Measurements from ENCODE around the gene PDGFRA.
"Not testable (repeated sequence)": the region's sequence is repeated elsewhere in the genome, so short reads cannot be mapped to it uniquely, and the experiment has no call there.

The PDGFRA gene

DNA sequence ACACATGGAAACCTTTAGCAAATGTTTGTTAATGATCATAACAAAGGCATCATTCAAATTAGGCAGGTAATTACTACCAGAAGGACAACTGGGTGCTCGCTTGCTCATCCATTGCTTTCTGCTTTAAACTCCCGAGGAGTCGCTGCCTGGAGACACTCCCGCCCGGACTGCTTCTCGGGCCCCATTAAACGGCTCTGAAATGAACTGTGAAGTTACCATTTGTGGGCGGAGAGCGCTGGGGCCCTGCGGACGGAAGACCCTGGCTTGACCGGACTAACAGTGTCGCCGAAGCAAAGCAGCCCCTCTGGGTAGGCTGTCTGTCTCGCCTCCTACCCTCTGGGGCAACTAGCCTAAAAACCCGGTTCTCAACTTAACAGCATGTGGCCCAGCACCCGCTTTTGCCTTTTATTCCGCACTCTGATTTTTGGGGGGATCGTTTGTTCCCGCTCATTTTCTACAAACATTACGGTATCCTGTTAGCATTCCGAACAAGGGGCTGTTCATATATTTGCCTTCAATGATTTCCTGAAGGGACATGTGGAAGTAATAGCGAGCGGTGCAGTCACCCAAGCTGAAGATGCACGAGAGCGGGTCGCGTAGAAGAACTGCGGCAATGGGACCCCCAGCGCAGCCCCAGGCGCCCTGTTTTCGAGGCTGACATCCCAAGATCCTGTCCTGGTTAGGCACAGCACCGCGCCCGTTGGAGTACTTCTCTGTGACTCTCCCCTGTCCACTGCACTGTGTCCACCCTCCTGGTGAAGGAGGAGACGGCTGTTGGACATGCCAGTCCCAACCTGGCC is 1.6 kb upstream of the PDGFRA start:
- DNase-seq (ENCODE audit: low spot score) = peak; percentile 59

DNA sequence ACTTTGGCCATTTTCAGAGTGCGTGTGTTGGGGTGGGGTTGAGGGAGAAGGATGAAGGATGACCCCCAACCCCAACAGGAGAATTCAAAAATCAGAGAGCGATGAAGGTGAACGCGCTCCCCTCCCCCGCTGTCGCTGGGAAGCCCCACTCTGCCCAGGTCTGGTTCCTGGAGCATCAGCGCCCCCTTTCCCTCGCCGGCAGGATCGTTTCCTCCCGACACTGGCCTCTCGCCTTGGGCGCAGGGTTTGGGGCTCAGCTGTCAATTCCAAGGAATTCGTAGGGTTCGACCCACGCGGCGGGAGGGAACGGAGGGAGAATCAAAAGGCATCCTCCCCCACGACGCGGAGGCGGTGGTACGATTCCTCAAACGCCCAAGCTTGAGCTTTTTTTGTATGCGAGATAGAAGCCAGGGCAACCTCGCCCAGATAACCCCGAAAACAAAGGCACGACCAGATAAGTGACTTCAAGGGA is 1.0 kb upstream of the PDGFRA start:
- peak; percentile 97 for DNase-seq (ENCODE audit: low spot score)

DNA sequence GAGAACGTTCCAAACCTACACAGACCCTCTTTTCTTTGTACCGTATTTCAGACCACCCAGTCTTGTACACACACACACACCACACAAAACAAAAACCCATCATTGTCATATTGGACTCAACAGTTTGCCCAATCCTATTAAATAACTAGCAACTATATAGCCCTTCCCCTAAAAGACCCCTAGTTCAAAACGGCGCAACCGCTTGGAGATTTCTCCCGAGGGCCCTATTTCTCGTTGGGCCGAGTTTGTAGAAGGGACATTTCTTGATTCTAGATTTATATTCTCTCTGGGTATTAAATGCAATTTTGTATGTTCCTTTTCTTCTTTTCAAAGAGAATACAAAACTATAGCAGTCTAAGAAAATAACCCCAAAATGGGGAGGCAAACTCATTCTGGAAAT is 547 bp upstream of the PDGFRA start:
- DNase-seq (ENCODE audit: low spot score) = peak; percentile 40

DNA sequence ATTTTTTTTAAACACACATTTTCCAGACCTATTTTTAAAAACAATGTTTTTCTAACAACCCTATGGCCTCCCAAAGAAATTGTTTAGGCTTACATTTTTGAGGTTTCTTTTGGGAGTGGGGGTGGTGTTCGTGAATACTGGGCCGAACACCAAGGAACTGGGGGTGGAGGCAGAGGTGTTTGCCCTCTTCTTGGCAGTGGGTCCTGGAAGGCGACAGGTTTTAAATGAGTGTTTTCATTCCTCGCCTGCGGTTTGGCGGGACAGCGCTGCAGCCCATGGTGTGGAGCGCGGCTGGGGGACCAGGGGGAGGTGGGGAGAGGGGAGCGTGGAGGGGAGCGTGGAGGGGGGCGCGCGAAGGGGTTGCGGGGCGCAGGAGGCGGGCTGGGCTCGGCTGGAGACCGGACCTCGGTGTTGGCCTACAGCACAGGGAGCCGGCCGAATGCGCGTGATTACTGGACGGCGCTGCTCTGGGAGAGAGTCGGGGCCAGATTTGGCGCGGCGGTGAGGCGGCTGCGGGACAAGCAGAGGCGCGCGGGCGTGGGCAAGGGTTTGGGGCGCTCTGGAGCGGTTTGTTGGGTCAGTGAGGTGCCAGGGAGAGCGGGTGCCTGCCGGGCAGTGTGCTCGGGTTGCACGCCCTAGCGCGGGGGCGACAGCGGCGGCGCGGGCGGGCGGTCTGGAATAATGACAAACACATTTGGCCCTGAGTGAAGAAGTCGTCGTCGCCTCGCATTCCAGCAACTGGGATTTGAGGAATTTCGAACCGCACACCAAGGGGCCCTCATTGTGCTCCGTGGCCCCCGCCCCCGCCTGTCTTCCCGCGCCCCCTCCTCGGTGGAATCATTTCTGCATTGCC is 764 bp downstream of the PDGFRA start:
- DNase-seq (ENCODE audit: low spot score) = peak; percentile 46

DNA sequence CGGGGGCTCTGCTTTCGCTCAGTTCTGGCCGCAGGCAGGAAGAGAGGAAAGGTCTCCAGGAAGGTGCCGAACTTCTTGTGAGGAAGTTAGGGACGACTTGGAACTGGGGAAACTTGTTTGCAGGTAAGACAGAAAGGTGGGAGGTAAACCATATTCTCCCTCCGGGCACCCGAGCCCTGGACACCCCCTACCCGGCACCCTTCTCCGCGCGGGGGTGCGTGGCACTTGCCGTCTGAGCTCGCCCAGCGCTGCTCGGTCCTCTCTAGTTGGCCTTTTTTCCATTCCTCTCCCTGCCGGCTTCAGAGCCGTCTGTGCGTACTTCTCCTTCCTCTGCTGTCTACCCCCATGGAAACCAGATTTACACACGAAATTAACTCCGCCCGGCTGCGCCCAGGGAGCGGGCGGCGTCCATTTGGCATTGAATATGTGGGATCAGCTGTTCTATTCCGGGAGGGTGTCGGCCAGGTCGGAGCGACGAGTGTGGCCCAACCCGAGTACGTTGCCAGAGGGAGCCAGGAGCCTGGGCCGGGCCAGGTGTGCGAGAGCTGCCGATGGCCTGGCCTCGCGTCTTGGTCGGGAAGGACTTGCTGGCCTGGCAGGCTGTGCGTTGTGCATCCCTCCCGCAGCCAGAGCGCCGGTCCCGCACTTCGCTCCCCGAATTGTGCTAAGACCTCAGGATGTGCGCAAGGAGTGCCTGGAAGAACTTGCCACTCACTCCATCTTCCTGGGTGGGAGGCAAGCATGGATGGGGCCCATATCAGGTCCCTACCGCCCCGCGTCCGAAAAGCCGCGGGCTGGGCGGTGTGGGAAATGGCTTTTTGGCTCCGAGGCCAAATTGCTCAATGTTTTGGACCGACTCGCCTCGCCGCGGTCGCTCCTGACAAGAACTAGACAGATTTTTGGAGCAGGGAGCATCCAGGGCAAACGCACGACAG is 1.7 kb downstream of the PDGFRA start:
- DNase-seq (ENCODE audit: low spot score) = peak; percentile 42

DNA sequence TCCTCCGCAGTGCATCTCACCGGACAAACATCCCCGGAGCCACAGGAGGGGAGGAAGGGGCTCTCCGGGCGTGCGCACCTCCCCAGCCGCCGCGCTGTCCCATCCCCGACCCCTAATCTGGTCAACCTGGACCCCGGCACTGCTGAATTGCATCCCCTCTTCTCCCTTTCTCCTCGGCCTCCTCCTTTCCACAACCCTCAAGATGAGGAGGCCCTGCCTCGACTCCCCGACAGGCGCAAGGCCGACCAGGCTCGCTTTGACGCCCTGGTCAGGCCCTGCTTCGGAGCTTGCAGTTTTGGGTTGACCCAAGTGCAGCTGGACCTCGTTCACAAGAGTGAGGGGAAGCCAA is 2.3 kb downstream of the PDGFRA start:
- DNase-seq (ENCODE audit: low spot score) = peak; percentile 29

DNA sequence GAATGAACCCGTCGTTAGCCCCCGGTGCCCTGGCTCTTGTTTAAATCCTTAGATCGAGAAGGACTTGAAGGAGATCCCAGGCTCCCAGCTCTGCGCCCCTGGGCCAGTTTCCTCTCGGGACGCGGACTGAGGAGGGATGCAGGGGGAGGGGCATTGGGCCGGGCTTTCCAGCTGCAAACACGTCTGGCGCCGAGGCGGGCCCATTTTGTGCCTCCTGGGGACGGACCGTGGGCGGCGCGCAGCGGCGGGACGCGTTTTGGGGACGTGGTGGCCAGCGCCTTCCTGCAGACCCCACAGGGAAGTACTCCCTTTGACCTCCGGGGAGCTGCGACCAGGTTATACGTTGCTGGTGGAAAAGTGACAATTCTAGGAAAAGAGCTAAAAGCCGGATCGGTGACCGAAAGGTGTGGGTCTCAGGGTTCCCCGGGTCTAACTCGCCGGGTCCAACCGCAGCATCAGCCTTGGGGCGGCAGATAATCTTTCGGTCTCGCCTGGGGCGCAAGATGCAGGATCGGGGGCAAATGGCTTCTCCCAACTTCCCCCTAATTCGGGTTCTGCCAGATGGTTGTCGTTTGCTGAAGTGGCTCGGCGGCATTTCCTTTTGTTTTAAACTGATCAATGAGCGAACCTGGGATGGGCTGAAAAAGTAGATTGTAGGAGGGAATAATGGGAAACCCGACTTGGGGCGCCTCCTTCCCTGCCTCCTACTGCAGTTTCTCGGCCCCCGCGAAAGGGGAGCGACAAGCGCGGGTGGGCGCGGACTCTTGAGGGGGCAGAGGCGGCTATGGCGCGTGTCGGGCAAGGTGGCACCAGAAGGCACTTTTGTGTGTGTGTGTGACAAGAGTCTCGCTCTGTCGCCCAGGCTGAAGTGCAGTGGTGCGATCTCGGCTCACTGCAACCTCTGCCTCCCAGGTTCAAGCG is 2.9 kb downstream of the PDGFRA start:
- DNase-seq (ENCODE audit: low spot score) = peak; percentile 39

DNA sequence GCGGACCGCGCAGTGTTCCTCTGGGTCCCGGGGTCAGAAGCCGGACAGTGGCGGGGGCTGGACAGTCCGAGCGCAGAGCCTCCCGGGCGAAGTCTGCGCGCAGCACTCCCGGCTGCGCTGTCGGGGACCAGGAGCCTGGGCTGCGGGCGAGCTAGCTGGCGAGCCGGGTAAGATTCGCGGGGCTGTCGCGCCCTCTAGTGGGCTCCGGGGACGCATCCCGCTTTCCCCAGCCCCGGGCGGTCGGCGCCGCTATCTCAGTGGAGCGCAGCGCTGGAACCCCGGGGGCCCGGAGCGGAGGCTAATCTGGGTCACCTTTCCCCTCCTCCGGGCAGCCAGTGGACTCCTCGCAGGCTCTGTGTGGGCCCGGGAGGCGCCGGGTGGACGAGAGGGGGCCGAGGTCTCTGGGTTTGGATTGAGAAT is 4.2 kb downstream of the PDGFRA start:
- DNase-seq (ENCODE audit: low spot score) = peak; percentile 99

DNA sequence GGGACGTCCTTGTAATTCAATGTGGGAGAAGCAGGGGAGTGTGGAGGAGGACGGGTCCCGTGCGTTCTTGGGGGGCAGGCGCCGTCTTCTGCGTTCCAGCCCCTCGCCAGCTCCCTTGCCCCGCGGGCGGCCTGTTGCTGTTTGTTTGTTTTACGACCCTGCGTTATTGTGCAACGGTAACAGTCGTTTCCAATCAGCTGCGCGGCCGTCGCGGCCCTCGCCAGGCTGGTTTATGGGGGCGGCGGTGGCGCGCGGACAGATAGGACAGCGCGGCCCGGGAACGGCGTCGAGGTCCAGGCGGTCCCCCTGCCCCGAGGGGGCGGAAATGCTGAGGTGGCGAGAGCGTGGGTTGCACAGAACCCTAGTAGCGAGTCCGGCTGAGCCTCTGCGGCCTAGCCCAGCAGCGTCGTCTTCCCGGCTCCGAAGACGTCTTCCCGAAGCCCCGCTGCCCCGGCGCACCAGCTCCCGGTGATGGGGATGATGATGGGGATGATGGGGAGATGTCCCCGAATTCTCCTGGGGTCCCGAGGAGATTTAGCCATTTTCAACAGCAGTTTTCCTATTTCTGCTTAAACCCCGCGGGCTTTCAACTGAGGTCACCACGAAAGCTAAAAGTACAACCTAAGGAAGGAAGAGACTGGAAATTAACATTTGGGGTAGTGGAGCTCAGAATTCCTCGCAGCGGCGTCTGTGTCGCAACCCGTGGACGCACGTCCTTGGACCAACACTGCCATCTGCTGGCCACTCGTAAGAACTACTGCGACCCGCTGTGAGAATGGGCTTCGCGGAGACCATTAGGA is 4.8 kb downstream of the PDGFRA start:
- peak; percentile 87 for DNase-seq (ENCODE audit: low spot score)

DNA sequence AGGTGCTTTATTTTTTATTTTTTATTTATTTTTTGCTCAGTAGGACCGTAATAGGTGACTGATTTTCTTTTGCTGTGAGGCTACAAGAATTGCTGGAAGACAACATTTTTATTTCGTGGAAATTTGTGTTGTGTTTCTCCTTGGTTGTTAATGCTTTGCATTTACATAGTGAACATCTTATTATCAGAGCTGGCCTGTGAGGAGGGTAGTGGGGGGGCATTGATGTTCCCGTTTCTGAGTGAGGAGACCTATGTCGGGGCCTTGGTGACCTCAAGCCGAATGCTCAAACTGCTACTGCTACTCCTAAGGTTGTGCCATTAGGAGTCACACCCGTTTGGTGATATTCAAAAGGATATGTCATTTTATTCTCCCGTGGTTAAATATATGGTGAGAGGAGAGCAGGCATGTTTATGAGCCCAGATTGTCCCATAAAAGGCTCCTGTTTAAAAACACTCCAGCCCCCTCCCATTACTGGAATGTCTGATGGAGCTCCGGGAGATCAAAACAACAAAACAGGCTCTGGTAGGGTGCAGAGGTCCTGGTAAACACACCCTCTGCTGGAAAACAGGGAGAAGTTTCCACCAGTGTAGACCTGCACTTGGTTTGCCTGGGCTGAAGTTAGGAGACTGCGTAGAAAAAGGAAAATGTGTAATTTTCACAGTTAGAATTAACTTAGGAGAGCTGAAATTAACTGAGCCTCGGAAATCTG is 5.6 kb downstream of the PDGFRA start:
- DNase-seq (ENCODE audit: low spot score) = peak; percentile 18

DNA sequence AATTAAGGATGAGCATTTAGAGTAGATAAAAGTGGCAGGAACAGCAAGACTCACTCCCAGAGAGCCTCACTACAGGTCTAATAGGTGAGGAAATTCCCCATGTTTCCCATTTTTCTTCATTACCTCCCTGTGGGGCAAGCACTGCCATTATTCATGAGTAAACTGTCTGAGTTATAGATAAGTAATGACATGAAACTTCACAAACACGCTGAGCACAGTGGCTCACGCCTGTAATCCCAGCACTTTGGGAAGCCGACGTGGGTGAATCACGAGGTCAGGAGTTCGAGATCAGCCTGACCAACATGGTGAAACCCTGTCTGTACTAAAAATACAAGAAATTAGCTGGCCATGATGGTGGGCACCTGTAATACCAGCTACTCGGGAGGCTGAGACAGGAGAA is 7.2 kb downstream of the PDGFRA start:
- not testable (repeated sequence) for DNase-seq (ENCODE audit: low spot score)

DNA sequence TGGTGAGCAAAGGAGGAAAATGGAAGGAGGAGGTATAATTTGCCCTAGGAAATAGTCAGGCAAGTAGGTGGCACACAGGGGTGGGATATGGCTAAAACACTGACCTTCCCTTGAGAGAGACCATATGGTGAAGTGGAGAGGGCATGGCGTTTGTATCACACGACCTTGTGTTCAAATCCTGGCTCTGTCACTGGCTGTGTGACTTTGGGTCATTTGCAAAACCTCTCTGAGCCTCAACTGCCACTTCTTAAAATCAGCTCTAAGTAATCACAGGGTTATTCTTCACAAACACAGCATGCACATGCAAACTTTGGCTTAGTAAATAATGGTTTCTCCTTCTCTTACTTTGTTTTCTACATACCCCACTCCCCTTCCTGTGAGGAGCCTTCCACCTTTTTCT is 8.7 kb downstream of the PDGFRA start:
- no peak for DNase-seq (ENCODE audit: low spot score)

DNA sequence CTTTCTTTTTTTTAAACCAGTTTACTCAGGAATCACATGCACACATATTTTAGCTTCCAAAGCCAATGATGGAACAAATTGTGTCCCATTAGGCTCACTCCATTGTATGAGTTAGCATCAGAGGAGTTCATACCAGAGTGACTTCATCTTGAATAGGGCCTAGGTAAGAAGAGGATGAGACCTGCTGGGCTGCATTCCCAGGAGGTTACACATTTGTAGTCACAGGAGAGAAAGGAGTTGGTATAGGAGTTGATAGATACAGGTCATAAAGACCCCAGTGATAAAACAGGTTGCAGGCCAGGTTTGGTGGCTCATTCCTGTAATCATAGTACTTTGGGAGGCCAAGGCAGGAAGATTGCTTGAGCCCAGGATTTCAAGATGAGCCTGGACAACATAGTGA is 9.3 kb downstream of the PDGFRA start:
- DNase-seq (ENCODE audit: low spot score) = no peak

DNA sequence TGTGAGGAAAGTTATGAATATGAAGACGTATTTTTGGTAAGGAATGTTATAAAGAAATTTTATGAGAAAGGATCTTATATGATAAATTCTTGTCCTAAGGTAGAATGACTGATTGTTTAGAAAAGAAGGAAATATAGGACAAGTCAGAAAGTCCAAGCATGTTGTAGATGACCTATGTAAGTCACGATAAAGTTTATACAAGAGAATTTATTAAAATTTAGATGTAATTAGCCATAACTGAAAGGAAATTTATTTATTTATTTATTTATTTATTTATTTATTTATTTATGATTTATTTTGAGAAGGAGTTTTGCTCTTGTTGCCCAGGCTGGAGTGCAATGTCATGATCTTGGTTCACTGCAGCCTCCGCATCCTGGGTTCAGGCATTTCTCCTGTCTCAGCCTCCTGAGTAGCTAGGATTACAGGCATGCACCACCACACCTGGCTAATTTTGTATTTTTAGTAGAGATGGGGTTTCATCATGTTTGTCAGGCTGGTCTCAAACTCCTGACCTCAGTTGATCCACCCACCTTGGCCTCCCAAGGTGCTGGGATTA is 12.3 kb downstream of the PDGFRA start:
- DNase-seq (ENCODE audit: low spot score) = not testable (repeated sequence)

DNA sequence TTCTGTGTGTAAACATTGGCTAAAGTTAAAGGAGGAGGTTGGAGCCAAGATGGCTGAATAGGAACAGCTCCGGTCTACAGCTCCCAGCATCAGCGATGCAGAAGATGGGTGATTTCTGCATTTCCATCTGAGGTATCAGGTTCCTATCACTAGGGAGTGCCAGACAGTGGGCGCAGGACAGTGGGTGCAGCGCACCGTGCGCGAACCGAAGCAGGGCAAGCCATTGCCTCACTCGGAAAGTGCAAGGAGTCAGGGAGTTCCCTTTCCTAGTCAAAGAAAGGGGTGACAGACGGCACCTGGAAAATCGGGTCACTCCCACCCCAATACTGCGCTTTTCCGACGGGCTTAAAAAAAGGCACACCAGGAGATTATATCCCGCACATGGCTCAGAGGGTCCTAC is 14.4 kb downstream of the PDGFRA start:
- DNase-seq (ENCODE audit: low spot score) = not testable (repeated sequence)

DNA sequence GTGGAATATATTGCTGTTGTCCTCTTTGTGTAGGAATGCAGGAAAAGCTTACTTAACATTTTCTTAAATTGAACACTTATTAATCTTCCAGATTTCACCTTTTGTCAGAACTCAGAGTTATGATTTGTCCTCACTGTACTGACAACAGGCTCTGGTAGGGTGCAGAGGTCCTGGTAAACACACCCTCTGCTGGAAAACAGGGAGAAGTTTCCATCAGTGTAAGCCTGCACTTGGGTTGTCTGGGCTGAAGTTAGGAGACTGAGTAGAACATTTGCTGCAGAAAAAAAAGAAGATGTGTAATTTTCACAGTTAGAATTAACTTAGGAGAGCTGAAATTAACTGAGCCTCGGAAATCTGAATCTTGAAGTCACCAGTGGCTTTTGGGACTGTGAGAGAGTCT is 23.2 kb downstream of the PDGFRA start:
- DNase-seq (ENCODE audit: low spot score) = not testable (repeated sequence)

DNA sequence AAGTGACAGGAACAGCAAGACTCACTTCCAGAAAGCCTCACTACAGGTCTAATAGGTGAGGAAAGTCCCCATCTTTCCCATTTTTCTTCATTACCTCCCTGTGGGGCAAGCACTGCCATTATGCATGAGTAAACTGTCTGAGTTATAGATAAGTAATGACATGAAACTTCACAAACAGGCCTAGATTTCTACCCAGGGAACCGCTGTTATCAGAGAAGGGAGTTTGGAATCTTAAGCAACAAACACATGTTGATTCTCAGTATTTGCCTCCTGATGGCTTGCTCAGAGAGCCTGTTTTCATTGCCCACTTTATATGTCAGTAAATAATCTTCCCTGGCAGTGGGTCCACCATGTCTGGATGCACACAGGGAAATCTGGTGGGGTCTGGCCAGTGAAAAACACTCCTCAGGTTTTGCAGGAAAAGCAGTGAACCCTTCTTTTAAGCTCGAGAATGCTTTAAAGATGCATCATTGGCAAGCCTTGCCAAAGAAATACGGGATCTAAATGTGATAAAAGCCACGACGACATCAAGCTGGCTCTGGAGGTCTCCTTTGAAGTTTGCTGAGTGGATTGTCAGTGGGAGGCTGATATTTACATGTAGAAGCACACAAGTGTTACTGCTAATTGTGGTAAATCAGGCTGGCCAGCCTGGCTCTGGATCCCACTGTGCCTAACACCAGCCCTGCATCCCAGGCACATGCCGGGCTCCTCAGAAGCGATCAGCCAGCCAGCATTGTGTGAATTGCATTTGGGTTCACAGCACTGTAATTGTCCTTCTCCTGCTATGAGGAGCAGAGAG is 25.2 kb downstream of the PDGFRA start:
- no peak for DNase-seq (ENCODE audit: low spot score)

DNA sequence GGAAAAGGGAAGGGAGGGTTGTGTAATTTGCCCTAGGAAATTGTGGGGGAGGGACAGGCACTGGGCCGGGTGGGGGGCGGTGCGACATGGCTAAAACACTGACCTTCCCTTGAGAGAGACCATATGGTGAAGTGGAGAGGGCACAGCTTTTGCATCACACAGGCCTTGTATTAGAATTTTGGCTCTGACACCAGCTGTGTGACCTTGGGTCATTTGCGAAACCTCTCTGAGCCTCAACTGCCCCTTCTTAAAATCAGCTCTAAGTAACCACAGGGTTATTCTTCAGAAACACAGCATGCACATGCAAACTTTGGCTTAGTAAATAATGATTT is 25.8 kb downstream of the PDGFRA start:
- no peak for DNase-seq (ENCODE audit: low spot score)
